Stimulated activated CD8-positive, alpha-beta memory T cell treated with anti-CD3 and anti-CD28 coated beads, Interleukin-2, amount 100 ng/mL, for 1 hour (primary cell): ENCODE measurements around the gene USP28.

ENCODE experiments used
- DNase-seq, 2 donors: peaks; one replicate each; pipeline ENCODE4 v3.0.0-alpha.2; 2020; ENCODE audit warnings: low read depth in 2 of 2

The USP28 gene

DNA sequence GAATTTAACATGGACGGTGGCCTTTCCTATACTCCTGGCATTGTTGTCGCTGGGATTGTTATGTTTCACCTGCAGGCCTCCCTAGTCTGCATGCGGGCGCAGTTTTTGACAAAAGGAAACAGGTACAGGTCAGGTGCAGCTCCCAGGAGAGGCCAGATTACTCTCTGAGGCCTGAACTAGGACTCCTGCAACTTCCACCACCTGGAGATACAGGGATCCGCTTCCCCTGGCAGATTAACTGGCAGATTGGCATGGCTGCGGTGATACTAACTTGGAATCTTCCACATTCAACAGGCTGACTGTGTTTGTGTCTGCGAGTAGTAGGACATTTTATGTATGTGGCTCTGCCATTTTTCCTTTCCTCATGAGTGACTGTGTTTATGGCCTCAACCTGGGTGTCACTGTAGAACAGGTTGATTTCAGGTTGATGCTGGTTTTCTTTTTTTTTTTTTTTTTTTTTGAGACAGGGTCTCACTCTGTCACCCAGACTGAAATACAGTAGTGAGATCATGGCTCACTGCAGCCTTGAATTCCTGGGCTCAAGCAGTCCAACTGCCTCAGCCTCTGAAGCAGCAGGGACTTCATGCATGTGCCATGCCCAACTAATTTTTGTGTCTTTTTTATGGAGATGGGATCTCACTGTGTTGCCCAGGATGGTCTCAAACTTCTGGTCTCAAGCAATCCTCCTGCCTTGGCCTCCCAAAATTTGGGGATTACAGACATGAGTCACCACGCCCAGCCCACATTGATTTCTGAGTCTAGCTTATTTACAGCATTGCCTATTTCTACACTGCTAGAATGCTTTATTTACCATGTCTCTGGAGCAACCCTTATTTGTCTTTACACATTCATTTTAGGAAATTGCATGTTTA is 1.7 kb upstream of the USP28 start:
- DNase-seq: no peak

DNA sequence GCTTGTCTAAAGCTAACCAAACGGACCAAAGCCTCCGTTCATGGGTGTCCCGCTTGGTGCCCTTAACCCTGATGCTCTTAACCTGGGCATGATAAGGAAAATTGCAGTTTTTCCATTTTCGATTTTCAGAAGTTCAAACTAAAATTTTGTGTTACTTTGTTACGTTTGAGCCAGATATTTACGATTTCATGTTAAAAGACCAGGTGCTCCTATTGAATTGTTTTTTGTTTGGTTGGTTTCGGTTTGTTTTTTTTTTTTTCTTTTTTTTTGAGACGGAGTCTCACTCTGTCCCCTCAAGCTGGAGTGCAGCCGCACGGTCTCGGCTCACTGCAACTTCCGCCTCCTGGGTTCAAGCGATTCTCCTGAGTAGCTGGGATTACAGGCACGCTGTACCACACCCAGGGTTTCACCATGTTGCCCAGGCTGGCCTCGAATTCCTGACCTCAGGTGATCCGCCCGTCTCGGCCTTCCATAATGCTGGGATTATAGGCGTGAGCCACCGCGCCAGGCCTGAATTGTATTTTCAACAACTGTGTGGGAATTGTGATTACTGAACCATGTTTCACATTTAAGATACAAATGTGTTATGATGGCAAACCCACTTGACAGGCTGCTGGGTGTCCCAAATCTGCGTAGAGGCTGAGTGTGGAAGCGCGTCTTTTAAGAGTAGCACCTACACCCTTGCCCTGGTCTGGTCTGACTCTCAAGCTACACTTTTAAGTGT is 864 bp upstream of the USP28 start:
- no peak for DNase-seq

DNA sequence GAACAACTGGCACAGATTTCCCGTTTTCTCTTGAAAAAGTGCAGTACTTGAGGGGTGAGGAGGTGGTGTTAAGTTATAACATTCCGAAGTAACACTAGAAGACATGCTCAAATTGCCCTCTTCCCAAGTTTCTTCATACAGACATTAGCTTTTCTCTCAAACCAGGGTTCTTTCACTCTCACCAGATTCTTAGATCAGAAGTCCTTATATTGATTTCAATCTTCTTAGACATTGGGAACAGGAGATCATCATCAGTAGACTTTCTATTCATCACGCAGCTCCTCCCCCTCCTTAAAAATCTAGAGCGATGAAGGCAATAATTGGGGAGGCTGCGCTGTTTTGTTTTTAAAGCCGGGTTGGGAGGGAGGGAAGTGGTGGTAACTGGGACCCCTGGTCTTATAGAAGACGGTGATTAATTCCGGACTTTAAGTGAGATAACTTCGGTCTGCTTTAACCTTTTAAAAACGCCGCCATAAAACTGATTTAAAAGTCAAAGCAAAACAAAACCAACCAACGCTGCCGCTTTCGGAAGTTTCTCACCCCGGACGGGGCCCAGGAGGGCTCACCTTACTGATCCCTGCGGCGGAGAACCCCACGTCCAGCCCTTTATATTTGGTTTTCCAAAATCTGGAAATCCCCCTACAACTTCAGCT is 665 bp downstream of the USP28 start:
- DNase-seq: no peak

DNA sequence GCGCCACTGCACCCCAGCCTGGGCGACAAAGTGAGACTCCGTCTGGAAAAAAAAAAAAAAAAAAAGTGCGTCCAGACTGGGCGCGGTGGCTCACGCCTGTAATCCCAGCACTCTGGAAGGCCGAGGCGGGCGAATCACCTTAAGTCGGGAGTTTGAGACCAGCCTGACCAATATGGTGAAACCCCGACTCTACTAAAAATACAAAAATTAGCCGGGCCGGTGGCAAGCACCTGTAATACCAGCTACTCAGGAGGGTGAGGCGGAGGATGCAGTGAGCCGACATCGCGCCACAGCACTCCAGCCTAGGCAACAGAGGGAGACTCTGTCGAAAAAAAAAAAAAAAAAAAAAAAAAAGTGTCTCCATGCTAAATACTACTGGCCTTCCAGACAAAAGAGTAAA is 1.3 kb downstream of the USP28 start:
- no peak for DNase-seq

DNA sequence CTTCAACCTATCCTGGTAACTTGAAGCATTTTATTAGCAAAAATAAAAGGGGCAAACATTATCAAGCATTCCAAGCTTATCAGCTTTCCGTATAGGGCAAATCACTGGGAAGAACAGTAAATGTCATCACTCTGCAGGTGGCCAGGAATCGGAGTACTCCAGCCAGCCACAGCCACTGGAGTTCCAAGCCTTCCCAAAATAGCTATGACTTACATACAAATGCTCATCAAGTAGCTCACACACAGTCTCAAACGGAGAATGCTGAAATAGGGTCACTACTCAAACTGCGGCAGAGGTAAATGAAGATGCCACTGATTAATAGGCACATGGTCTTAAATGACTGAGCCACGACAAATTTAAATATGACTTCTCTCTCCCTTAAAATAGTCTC is 2.1 kb downstream of the USP28 start:
- no peak for DNase-seq

DNA sequence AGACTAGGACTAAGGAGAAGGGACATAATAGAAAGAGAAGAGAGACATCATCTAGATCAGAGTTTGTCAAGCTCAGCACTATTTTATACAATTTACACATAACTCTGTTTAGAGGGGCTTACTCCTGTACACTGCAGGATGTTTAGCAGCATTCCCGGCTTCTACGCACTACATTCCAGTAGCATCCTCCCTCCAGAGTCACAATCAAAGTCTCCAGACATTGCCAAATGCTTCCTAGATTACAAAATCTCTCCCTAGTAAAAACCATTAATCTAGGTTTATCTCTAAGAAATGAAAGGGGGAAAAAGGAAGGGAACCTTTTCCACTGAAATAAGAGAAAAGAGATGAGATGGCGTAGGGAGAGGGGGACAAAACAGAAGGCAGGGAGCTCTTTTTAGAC is 4.0 kb downstream of the USP28 start:
- DNase-seq: no peak

DNA sequence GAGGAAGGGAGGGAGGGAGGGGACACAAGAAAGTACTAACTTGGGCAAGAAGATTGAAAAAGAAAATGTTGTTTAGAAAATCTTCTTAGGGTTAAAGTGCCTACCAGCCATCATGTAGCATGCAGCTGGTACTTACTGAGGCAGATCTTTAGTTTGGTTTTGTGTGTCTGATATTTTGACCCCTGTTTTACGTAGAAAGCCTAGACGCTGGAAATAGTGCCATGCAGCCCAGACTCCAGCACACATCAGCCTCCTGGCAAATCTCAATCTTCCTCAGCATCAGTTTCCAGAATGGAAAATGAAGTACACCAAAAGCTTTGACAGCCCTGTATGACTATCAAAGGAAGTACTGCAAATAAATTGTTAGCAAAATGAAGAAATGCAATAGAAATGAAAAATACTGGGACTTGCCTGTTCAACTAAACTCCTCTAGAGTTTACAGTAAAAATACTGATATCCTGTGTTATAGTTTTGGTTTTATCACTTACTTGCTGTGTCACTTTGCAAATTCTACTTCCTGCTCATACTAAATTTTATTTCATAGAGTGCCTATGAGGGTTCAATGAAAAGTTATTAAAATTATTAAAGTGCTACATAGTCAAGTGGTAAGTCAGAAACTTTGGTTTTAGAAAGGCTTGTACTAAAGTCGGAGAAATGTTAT is 7.4 kb downstream of the USP28 start:
- DNase-seq: no peak

DNA sequence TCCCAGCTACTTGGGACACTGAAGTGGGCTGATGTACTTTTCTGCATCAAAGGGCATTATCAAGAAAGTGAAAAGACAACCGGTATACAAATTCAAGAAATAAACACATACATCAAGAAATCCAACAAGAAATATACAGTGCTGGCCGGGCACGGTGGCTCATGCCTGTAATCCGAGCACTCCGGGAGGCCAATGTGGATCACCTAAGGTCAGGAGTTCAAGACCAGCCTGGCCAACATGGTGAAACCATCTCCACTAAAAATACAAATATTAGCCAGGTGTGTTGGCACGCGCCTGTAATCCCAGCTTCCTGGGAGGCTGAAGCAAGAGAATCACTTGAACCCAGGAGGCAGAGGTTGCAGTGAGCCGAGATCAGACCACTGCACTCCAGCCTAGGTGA is 9.5 kb downstream of the USP28 start:
- no peak for DNase-seq

DNA sequence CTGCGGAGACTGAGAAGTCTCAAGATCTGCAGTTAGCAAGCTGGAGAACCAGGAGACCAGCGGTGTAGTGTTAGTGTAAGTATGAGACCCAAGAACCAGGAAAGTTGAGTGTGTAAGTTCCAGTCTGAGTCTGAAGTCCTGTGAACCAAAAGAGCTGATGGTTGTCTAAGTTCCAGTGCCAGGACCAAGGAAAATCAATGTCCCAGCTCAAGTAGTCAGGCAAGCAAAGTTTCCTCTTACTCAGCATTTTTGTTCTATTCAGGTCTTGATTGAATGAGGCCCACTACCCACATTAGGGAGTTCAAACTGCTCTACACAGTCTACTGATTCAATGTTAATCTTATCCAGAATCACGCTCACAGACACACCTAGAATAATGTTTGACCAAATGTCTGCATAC is 11.0 kb downstream of the USP28 start:
- no peak for DNase-seq

DNA sequence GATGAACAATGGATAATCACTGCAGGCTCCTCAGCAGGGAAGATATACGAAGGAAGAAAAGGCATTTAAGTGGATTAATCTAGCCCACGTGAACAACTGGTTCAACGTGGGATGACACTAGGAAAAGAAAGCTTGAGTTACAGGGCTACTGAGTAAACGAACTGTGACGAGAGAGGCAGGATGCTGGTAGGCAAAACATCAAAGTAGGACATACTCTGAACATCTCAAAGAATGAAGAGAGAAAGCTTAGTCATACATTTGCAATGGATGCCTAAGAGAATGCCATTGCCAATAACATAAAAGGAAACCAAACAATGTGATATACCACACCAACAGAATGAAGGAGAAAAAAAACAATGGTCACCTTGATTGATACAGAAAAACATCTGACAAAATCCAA is 12.9 kb downstream of the USP28 start:
- DNase-seq: no peak

DNA sequence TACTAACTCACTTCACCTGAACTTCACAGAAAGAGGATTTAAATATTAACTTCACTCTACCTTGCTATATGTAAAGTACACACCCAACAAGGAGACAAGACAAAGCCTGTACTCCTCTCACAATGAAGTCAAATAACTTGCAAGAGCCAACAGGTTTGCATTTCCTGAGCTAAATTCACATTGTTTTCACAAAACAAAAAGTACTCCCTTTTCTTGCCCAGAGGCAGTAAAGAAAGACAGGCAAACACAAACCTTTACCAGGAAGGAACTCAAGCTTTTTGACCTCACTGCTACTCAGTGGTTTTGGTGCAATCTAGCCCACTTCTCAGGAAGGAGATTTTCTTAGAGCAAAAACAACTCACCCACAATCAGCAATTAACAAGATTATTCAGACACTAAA is 15.7 kb downstream of the USP28 start:
- no peak for DNase-seq

DNA sequence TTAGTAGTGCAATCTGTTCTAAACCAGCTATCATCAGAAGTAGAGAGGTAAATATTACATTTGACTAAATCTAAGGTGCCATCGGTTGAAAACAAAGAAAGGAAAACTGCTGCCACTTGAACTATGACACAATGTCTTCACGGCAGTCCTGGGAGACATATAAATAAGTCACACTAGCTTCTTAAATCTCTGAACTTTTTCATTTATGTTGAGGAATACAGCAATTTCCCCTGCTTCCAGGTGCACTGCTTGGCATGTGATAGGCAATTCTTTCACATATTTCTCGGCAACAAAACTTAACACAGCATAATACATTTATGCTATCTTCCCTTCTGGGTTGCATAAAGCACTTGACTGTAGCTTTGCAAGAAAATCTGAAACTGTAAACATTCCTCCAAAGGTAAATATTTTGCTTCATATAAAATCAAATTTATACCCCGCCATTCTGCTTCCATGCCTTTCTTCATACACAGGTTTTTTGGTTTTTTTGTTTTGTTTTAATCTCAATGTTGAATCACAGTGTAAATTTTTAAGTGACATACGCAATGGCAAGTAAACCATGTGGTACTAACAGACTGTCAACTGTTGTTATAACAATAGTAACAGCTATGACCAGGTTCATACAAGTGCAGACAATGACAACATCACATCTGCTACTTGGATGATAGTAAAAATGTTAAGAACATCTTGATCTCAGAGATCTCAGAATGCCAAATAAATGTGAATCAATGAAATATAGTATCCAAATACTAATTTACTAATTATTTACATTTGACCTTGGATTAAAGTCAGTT is 18.2 kb downstream of the USP28 start:
- no peak for DNase-seq

DNA sequence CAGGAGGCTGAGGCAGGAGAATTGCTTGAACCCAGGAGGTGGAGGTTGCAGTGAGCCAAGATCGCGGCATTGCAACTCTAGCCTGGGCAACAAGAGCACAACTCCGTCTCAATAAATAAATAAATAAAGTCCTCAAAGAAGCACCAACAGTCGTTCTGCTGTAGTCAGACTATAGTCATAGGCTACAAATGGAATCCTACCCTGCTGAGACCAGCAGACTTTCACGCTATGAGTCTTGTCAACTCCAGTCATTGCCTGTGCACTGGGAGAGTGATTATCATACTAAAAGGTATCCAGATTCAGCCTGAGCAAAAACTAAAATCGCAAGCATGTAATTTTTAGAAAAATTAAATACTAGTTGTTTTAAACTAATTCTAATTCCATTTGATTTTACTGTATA is 19.6 kb downstream of the USP28 start:
- no peak for DNase-seq

DNA sequence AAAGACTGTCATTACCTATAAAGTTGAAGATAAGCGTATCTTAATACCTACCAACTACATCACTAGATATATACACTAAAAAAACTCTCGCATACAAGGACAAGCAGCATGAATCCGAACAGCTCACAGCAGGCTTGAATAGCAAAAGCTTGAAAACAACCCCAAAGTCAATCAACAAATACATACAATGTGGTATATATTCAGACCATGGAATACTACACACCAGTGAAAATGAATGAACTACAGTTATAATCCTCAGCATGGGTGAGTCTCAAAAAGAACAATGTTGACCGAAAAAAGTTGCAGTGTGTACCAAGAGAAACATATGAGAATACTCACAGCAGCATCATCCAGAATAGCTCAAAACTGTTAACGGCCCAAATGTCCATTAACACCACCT is 25.2 kb downstream of the USP28 start:
- no peak for DNase-seq

DNA sequence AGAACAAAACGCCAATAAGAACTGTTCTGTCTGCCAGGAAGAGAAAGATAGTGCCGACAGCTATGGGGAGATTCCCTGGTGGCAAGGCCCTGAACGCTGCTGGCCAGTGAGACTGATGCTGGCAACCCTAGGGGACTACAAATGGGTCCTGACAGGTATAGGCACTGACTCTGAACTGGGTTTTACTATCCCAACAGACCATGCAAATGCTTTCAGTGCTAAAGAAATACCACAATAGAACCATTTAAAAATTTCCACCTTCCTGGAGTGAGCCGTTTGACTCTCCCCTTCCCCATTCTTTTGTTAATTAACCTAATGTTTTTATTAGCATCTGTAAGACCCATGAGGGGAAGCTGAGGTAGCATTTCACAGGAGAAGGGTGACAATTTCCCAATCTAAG is 25.7 kb downstream of the USP28 start:
- no peak for DNase-seq

DNA sequence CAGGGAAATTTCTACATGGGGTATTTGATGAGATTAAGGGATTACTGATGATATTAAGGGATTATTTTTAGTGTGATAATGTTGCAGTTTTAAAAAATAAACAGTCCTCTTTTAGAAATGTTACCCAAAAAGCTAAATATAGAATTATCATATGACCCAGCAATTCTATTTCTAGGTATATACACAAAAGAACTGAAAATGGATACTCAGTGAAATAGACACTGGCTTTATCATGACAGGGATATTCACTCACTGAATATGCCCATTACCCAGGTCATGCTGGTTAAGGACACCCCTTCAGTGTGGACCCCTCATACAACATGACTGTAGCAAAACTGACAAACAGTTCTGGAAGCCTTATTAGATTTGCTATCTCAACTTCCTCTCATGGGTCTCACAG is 27.8 kb downstream of the USP28 start:
- no peak for DNase-seq

DNA sequence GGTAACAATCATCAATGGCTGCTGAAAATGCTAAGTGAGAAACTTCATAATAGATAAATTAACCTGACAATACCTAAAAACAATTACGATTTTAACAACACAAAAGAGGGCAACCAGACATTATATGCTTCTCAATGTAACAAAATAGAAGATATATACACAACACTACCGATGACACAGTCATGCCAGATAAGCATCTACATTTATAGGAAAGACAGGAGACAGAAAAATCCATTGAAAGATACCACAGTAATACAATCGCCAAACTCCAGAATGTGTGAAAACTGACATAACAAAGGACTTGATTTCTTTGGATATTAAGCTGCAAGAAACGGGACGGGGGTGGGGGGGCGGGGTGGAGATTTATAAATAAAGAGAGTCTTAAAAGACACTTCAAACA is 28.3 kb downstream of the USP28 start:
- DNase-seq: no peak

DNA sequence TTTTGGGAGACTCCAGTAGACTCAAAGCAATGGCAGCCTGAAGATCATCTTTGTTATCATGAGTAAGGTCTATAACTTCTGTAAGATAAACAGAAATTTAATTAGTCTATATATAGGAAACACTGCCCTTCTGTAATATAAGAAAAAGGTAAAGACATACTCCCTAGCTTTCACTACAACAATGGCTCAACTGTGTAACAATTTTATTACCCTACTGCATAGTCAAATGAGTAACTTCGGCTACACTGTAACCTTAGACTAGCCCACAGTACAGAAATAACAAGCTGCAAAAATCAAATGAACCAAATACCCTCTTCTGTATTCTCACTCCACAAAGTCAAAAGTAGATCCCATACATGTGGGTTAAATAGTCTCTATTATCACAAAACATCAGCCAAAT is 33.7 kb downstream of the USP28 start:
- DNase-seq: no peak

DNA sequence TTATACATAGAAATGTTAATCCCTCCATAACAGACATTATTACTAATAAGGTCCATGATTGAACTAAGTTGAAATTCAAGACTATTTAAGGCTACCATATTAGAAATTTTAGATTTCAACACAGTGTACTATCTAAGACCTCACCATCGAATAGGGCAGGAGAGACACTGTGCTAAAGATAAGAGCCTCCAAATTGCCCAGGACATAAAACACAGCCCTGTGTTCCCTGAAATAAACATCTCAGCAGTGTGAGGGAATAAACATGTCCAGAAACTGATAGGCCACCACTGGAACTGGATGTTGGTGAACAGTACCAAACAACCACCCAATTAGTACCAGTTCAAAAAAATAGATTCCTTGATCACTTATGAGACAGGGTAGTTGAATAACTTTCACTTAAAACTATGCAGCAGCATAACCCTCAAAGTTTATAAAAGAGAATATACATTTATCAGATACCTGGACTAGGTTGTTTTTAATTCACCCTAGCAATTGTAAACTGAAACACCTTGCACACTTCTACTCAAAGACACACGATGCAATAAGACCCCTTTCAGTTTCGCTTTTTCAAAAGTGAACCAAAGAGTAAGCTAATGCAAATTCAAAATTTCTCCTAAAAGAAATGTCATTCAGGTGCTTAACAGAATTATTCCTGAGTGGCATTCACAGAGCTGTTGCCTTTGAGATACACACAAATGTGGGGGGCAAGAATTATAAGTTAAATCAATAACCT is 34.3 kb downstream of the USP28 start:
- DNase-seq: no peak

DNA sequence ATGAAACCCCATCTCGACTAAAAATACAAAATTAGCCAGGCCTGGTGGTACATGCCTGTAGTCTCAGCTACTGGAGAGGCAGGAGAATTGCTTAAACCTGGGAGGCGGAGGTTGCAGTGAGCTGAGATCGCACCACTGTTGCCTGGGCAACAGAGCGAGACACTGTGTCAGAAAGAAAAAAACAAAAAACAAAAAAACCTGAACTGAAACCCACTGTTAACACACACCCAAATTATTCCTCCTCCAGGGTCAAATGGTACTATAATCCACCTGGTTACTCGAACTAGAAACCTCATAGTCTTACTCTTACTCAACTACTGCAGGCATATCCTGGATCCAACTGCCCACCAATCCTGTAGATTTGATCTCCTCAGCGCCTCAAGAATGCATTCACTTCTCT is 35.5 kb downstream of the USP28 start:
- DNase-seq: no peak

DNA sequence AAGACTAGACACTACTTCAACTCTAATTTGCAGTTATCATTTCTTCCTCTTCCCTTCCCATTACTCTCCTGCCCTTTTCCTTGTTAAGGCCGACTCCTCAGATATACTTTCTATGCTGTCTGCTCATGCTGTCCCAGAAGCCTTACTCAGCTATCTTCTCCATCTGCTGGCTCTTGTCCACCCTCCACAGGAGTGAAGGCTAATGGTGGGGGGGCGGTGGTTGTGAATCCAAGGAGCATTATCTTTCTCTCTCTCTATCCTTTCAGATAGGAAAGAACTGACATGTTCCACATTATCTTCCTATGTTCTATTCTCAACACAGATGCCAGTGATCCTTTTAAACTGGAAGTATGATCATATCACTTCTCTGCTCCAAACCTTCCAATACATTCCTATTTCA is 37.4 kb downstream of the USP28 start:
- DNase-seq: no peak
